ENCODE data around the gene WDR73. TPM values are rescaled to one million over a fixed set of nuclear protein-coding genes. Genes with fewer than 3 reads are reported as not detected.

WDR73 gene
- total RNA-seq, 2 donors from 2014 or later: 26.0 to 29.8 TPM

DNA sequence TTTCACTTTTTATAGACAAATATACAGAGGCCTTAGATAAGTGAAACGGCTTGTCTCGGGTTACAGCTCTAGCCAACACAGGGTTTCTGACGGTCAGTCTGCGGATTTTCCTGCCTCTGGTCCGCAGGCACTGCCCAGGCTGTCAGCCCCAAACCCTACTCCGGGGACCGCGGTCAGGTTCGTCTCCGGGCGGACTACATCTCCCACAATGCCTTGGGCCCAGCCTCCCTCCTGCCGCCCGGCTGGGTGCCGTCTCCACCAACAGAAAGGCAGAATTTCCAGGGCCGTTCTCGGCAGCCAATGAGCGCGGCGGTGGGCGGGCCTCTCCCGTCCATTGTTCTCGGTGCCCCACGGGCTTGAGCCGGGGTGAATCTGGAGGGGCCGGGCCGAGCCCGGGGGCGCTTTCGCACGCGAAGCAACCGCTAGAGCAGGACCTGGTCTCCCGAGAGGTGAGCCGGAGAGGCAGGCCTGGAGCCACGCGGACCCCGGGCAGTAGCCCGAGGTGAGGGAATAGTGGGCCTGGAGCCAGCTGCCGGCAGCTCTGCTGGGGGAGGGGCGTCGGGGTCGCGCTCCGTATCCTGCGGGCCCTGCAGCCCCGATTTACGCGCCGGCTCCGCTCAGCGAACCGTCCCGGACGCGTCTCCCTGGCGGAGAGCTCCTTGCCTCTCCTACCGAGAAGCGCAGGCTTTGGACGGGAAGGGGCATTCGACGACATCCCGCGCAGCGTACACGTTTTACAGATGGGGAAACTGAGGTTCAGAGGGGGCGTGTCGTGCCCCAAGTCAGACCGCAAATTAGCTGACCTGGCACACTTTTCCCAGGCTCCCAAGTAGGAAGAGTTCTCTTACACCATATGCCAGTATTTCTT, 53.2 kb downstream of the WDR73 start, which contains the start of gene ZSCAN2:
TSS of gene ZSCAN2 (plus strand) at position 323 of the 868 bp plus-strand sequence. CDS start 2,919 bp downstream, outside the sequence.
- Mint-ChIP-seq H3K4me3 (peak within 1 kb of the TSS; percentile 96), H3K27me3 (no peaks in the 10 kb centered on the region), H3K36me3 (ENCODE audit: low read depth) (peaks cover 4% of the 10 kb centered on the region), H3K27ac (peak within 1 kb of the TSS; percentile 65), H3K4me1 (peaks cover 58% of the 10 kb centered on the region)
- H3K9me3 ChIP-seq (ENCODE audit: control insufficient read depth, low read length, poor library complexity, severe bottlenecking): no peaks in the 10 kb centered on the region
- ATAC-seq (peak; percentile 97), DNase-seq (peak; percentile 87 to 88 (median 87))

DNA sequence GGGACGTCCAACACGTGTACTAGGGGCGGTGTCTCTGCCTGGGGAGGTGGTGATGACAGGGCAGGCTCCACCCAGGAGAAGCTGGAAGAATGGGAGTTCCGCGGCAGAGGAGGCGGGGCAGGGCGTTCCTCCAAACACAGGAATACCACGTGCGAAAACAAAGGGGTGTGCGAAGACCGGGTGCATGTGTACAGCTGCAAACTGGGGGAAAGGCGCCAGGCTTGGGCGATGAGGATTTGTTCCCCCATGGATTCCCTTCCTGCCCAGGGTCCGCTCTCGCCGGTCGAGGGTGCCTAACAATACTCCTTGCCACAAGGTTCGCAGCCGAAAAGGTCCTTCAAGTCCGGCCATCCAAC, 53.8 kb downstream of the WDR73 start:
- Mint-ChIP-seq H3K27me3 (no peaks in the 10 kb centered on the region), H3K4me1 (peaks cover 52% of the 10 kb centered on the region), H3K36me3 (ENCODE audit: low read depth) (peaks cover 2% of the 10 kb centered on the region), H3K27ac (peak overlapping the region; percentile 65), H3K4me3 (peak overlapping the region; percentile 96)
- no peaks in the 10 kb centered on the region for H3K9me3 ChIP-seq (ENCODE audit: control insufficient read depth, low read length, poor library complexity, severe bottlenecking)
- DNase-seq (peak; percentile 19 to 54 (median 40)), ATAC-seq (peak; percentile 42)

DNA sequence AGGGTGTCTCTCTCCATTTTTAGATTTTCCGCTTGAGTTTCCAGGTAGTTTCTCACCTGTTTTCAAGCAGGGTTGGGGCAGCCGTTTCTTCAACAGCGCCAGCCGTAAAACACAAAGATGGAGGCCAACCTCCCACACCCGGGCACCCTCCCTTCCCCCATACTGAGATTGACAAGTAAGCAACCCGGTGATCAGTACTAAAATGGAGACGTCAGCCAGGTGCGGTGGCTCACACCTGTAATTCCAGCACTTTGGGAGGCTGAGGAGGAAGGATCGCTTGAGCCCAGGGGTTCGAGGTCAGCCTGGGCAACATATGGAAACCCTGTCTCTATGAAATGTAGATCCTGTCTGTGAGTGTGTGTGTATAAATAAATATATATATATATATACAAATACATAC, 54.2 kb downstream of the WDR73 start:
- peaks cover 48% of the 10 kb centered on the region for H3K4me1 Mint-ChIP-seq
- no peak overlapping the region for H3K27ac Mint-ChIP-seq
- no peak for ATAC-seq

DNA sequence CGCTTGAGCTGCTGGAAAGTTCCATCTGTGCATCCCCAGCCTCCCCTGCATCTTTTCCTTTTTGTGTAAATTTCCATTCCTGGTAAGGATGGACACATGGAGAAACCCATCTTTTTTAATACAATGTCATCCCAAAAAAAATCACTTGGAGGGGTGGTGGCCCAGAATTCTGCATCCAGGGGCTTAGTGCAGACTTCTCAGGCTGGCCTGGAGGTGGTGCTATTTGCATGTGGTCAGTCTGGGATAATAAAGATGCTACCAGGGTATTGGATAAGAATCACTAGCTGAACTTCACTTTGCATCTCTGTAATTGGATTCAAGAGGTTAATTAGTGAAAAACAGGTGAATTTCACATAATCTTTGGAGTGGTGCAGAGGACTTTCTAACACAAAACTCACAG, 55.1 kb downstream of the WDR73 start:
- peak overlapping the region; percentile 55 for H3K4me3 Mint-ChIP-seq
- DNase-seq: no peak
- H3K36me3 Mint-ChIP-seq (ENCODE audit: low read depth): no peaks in the 10 kb centered on the region
- ATAC-seq: no peak
- no peaks in the 10 kb centered on the region for H3K9me3 ChIP-seq (ENCODE audit: control insufficient read depth, low read length, poor library complexity, severe bottlenecking)
- H3K27ac Mint-ChIP-seq: peak overlapping the region; percentile 87
- H3K4me1 Mint-ChIP-seq: peaks cover 42% of the 10 kb centered on the region
- H3K27me3 Mint-ChIP-seq: no peaks in the 10 kb centered on the region

More for the DNA sequence above, 54.2 kb downstream of the WDR73 start:
- DNase-seq: no peak
- Mint-ChIP-seq H3K36me3 (ENCODE audit: low read depth) (no peaks in the 10 kb centered on the region), H3K27me3 (no peaks in the 10 kb centered on the region), H3K4me3 (peak overlapping the region; percentile 96)
- H3K9me3 ChIP-seq (ENCODE audit: control insufficient read depth, low read length, poor library complexity, severe bottlenecking): no peaks in the 10 kb centered on the region

DNA sequence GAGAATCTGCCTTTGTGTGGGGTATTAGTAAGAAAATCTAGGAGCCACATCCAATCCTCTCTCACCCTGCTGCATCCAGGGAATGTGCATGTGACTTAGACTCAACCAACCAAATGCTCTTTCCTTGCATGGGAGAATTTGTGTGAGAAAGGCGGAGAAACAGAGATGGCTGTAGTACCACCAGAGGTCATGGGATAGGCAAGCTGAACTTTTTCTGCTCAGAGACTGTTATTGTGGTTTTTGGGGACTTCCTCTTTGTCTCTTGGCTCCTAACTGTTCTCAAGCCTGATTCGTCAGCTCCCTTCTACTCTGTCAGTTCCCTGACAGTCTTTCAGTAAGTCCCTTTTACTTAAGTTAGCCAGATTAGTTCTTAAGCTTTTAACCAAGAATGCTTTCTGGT, 55.8 kb downstream of the WDR73 start:
- DNase-seq (no peak), ATAC-seq (peak; percentile 62)
- Mint-ChIP-seq H3K27ac (peak overlapping the region; percentile 87), H3K4me1 (peaks cover 35% of the 10 kb centered on the region), H3K36me3 (ENCODE audit: low read depth) (no peaks in the 10 kb centered on the region), H3K27me3 (no peaks in the 10 kb centered on the region), H3K4me3 (peak overlapping the region; percentile 55)
- H3K9me3 ChIP-seq (ENCODE audit: control insufficient read depth, low read length, poor library complexity, severe bottlenecking): no peaks in the 10 kb centered on the region

DNA sequence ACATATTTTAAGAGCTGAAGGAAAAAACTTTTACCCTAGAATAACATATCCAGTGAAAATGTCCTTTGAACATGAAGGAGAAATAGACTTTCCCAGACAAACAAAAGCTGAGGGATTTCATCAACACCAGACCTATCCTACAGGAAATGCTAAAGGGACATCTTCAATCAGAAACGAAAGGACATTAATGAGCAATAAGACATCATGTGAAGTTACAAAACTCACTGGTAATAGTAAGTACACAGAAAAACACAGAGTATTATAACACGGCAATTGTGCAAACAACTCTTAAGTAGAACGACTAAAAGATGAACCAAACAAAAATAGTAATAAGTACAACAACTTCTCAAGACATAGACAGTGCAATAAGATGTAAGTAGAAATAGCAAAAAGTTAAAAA, 56.8 kb downstream of the WDR73 start:
- DNase-seq (no peak), ATAC-seq (no peak)
- Mint-ChIP-seq H3K4me3 (no peak overlapping the region), H3K36me3 (ENCODE audit: low read depth) (no peaks in the 10 kb centered on the region), H3K27ac (peak overlapping the region; percentile 87), H3K27me3 (peaks cover 6% of the 10 kb centered on the region), H3K4me1 (peaks cover 30% of the 10 kb centered on the region)
- H3K9me3 ChIP-seq (ENCODE audit: control insufficient read depth, low read length, poor library complexity, severe bottlenecking): no peaks in the 10 kb centered on the region

DNA sequence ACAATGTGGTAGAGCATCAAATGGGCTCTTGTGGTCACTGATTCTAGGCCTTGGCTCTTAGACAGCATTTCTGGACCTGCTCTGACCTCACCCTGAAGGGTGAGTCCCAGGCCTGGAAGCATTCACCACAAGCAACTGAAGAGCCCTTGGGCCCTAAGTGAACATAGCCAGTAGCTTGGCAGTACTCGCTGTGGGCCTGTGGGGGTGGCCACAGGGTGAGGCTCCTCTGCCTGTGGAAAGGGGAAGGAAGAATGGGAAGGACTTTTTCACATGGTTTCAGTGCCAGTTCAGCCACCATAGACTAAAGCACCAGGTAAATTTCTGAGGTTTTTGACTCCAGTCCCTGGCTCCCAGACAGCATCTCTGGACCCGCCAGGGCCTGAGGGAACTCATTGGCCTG, 58.4 kb downstream of the WDR73 start:
- no peaks in the 10 kb centered on the region for H3K36me3 Mint-ChIP-seq (ENCODE audit: low read depth)
- H3K27me3 Mint-ChIP-seq: peaks cover 6% of the 10 kb centered on the region
- no peaks in the 10 kb centered on the region for H3K9me3 ChIP-seq (ENCODE audit: control insufficient read depth, low read length, poor library complexity, severe bottlenecking)
- no peak overlapping the region for H3K4me3 Mint-ChIP-seq
- peaks cover 25% of the 10 kb centered on the region for H3K4me1 Mint-ChIP-seq
- no peak overlapping the region for H3K27ac Mint-ChIP-seq
- DNase-seq (no peak), ATAC-seq (no peak)

DNA sequence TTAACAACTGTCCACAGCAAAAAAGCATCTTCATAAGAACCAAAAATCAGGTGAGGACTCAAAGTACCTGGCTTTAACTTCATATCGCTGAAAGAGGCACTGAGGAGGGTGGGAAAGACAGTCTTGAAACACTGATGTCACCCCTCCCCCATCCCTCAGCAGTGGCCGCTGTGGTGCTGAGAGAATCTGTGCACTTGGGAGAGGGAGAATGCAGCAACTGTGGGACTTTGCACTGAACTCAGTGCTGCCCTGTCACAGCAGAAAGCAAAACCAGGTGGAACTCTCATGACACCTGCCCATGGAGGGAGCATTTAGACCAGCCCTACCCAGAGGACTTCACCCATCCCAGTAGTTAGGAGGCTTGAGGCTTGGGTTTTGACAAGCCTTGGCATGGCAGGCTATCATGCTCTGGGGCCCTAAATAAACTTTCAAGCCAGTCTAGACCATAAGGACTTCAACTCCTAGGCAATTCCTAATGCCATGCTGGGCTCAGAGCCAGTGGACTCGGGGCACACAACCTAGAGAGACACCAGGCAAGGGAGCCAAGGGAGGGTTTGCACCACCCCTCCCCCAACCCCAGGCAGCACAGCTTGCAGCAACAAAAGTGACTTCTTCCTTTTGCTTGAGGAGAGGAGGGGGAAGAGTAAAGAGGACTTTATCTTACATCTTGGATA, 59.3 kb downstream of the WDR73 start:
- no peak for DNase-seq

DNA sequence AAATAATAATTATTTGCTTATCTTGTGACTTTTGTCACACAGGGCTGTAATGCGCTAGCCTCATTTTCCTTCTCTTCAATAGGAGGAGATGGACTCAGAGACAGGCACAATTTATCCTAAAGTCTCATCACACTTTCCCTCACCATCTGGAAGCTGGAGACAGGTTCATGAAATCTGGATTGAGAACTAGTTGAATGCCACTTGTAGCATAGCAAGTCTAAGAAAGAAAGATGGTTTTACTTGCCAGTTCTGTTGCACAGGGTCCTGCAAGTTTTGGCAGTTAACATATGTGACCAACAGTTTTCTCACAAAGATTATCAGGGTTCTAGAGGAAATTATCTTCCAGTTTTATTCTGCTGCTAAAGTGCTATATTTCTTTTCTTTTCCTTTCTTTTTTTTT, 62.3 kb downstream of the WDR73 start:
- ATAC-seq (no peak), DNase-seq (no peak)
- Mint-ChIP-seq H3K4me1 (peaks cover 5% of the 10 kb centered on the region), H3K27me3 (peaks cover 6% of the 10 kb centered on the region), H3K27ac (peak overlapping the region; percentile 69), H3K36me3 (ENCODE audit: low read depth) (no peaks in the 10 kb centered on the region), H3K4me3 (no peak overlapping the region)
- H3K9me3 ChIP-seq (ENCODE audit: control insufficient read depth, low read length, poor library complexity, severe bottlenecking): no peaks in the 10 kb centered on the region

More for the DNA sequence above, 59.3 kb downstream of the WDR73 start:
- no peaks in the 10 kb centered on the region for H3K9me3 ChIP-seq (ENCODE audit: control insufficient read depth, low read length, poor library complexity, severe bottlenecking)
- Mint-ChIP-seq H3K36me3 (ENCODE audit: low read depth) (no peaks in the 10 kb centered on the region), H3K27ac (no peak overlapping the region), H3K4me3 (no peak overlapping the region), H3K27me3 (peaks cover 6% of the 10 kb centered on the region), H3K4me1 (peaks cover 22% of the 10 kb centered on the region)
- no peak for ATAC-seq

DNA sequence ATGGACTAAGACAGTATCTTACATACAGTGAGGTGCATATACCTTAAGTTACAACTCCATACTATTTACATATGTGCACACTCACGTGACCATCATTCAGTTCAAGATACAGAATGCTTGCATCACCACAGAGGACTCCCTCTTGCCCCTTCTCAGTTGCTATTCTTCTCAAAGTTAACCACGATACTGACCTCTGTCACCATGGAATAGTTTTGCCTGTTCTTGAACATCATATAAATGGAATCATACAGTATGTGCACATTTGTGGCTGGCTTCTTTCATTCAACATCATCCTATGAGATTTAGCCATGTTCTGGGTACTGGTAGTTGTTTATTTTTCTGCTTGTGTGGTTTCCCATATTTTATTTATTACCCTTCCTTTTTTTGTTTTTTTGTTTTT, 63.7 kb downstream of the WDR73 start:
- Mint-ChIP-seq H3K4me1 (peaks cover 3% of the 10 kb centered on the region), H3K27me3 (peaks cover 15% of the 10 kb centered on the region), H3K27ac (no peak overlapping the region), H3K36me3 (ENCODE audit: low read depth) (no peaks in the 10 kb centered on the region), H3K4me3 (no peak overlapping the region)
- H3K9me3 ChIP-seq (ENCODE audit: control insufficient read depth, low read length, poor library complexity, severe bottlenecking): no peaks in the 10 kb centered on the region
- DNase-seq (no peak), ATAC-seq (no peak)

Other genes starting within 250 kb of the WDR73 start
- gene ZSCAN2, start 53.3 kb downstream of the WDR73 start, total RNA-seq: 1 to 10 TPM; 3.6 to 4.1 TPM
- 1 to 10 TPM; 2.0 to 3.3 TPM for gene NMB, start 3.9 kb upstream of the WDR73 start, total RNA-seq
- 10 to 100 TPM; 53.1 to 67.7 TPM for gene SEC11A, start 61.9 kb upstream of the WDR73 start, total RNA-seq
- gene ZNF592, start 94.3 kb upstream of the WDR73 start, total RNA-seq: 10 to 100 TPM; 33.8 to 36.5 TPM
- under 1 TPM; 0.15 to 0.78 TPM for gene ALPK3, start 163.1 kb upstream of the WDR73 start, total RNA-seq
- gene SLC28A1, start 230.4 kb upstream of the WDR73 start, total RNA-seq: not detected